ENCODE results near the gene MAP2K2.

Gene MAP2K2

GRCh38 chr19:4068047-4068966 lies 55.6 kb downstream of the MAP2K2 start:
- no peaks in the 10 kb centered on the region for H3K9me3 ChIP-seq (replicated peaks; ENCODE audit: low read length)
- no peaks in the 10 kb centered on the region for H3K27me3 ChIP-seq (ENCODE audit: control insufficient read depth, insufficient read depth, low read length)
- peak overlapping the region; percentile 81 for H3K4me2 ChIP-seq (ENCODE audit: low read length)
- H3K4me1 ChIP-seq (ENCODE audit: control insufficient read depth, insufficient read depth, low read length), result peaks cover 6% of the 10 kb centered on the region
- H3K4me3 ChIP-seq (ENCODE audit: low read length), result no peak overlapping the region
- peaks cover 4% of the 10 kb centered on the region for H3K36me3 ChIP-seq (ENCODE audit: insufficient read depth, low read length)
- H3K9ac ChIP-seq (ENCODE audit: low read depth, low read length), result no peak overlapping the region

GRCh38 chr19:4067396-4068046 lies 56.4 kb downstream of the MAP2K2 start:
- Histone ChIP-seq H3K9ac (ENCODE audit: low read depth, low read length) (peak overlapping the region; percentile 70), H3K4me2 (ENCODE audit: low read length) (peak overlapping the region; percentile 81), H3K27me3 (ENCODE audit: control insufficient read depth, insufficient read depth, low read length) (no peaks in the 10 kb centered on the region), H3K4me1 (ENCODE audit: control insufficient read depth, insufficient read depth, low read length) (peaks cover 14% of the 10 kb centered on the region), H3K4me3 (ENCODE audit: low read length) (peak overlapping the region; percentile 83), H3K9me3 (replicated peaks; ENCODE audit: low read length) (no peaks in the 10 kb centered on the region), H3K36me3 (ENCODE audit: insufficient read depth, low read length) (peaks cover 11% of the 10 kb centered on the region)

- H3K9ac ChIP-seq (ENCODE audit: low read depth, low read length), result peak within 1 kb of the TSS; percentile 80
- peaks cover 21% of the 10 kb centered on the region for H3K4me1 ChIP-seq (ENCODE audit: control insufficient read depth, insufficient read depth, low read length)
- H3K4me2 ChIP-seq (ENCODE audit: low read length), result peak within 1 kb of the TSS; percentile 81
- H3K9me3 ChIP-seq (replicated peaks; ENCODE audit: low read length), result no peaks in the 10 kb centered on the region
- peaks cover 18% of the 10 kb centered on the region for H3K36me3 ChIP-seq (ENCODE audit: insufficient read depth, low read length)
- H3K27me3 ChIP-seq (ENCODE audit: control insufficient read depth, insufficient read depth, low read length), result no peaks in the 10 kb centered on the region
- peak within 1 kb of the TSS; percentile 83 for H3K4me3 ChIP-seq (ENCODE audit: low read length)
Measured at GRCh38 chr19:4066682-4067395, 57.1 kb downstream of the MAP2K2 start, which contains the start of gene ZBTB7A. TSS of gene ZBTB7A (minus strand) at chr19:4066899. CDS start at chr19:4055232, 11,667 bp downstream.

GRCh38 chr19:4066176-4066606 lies 57.7 kb downstream of the MAP2K2 start:
- Histone ChIP-seq H3K9ac (ENCODE audit: low read depth, low read length) (peak overlapping the region; percentile 80), H3K4me1 (ENCODE audit: control insufficient read depth, insufficient read depth, low read length) (peaks cover 27% of the 10 kb centered on the region), H3K4me3 (ENCODE audit: low read length) (peak overlapping the region; percentile 83)

GRCh38 chr19:4065430-4066175 lies 58.3 kb downstream of the MAP2K2 start:
- Histone ChIP-seq H3K27me3 (ENCODE audit: control insufficient read depth, insufficient read depth, low read length) (no peaks in the 10 kb centered on the region), H3K9me3 (replicated peaks; ENCODE audit: low read length) (no peaks in the 10 kb centered on the region), H3K4me1 (ENCODE audit: control insufficient read depth, insufficient read depth, low read length) (peaks cover 33% of the 10 kb centered on the region), H3K4me2 (ENCODE audit: low read length) (peak overlapping the region; percentile 72), H3K4me3 (ENCODE audit: low read length) (peak overlapping the region; percentile 83), H3K36me3 (ENCODE audit: insufficient read depth, low read length) (peaks cover 22% of the 10 kb centered on the region), H3K9ac (ENCODE audit: low read depth, low read length) (peak overlapping the region; percentile 94)

More at GRCh38 chr19:4066176-4066606, 57.7 kb downstream of the MAP2K2 start:
- Histone ChIP-seq H3K4me2 (ENCODE audit: low read length) (peak overlapping the region; percentile 72), H3K27me3 (ENCODE audit: control insufficient read depth, insufficient read depth, low read length) (no peaks in the 10 kb centered on the region), H3K36me3 (ENCODE audit: insufficient read depth, low read length) (peaks cover 22% of the 10 kb centered on the region), H3K9me3 (replicated peaks; ENCODE audit: low read length) (no peaks in the 10 kb centered on the region)

GRCh38 chr19:4064496-4065260 lies 59.2 kb downstream of the MAP2K2 start:
- no peaks in the 10 kb centered on the region for H3K27me3 ChIP-seq (ENCODE audit: control insufficient read depth, insufficient read depth, low read length)
- H3K36me3 ChIP-seq (ENCODE audit: insufficient read depth, low read length), result peaks cover 22% of the 10 kb centered on the region
- peak overlapping the region; percentile 94 for H3K9ac ChIP-seq (ENCODE audit: low read depth, low read length)
- H3K4me3 ChIP-seq (ENCODE audit: low read length), result peak overlapping the region; percentile 79
- peaks cover 42% of the 10 kb centered on the region for H3K4me1 ChIP-seq (ENCODE audit: control insufficient read depth, insufficient read depth, low read length)
- H3K4me2 ChIP-seq (ENCODE audit: low read length), result peak overlapping the region; percentile 94
- no peaks in the 10 kb centered on the region for H3K9me3 ChIP-seq (replicated peaks; ENCODE audit: low read length)

GRCh38 chr19:4064149-4064495 lies 59.8 kb downstream of the MAP2K2 start:
- Histone ChIP-seq H3K4me1 (ENCODE audit: control insufficient read depth, insufficient read depth, low read length) (peaks cover 48% of the 10 kb centered on the region), H3K9ac (ENCODE audit: low read depth, low read length) (peak overlapping the region; percentile 94)

GRCh38 chr19:4063369-4064148 lies 60.4 kb downstream of the MAP2K2 start:
- H3K4me3 ChIP-seq (ENCODE audit: low read length), result peak overlapping the region; percentile 79
- H3K9me3 ChIP-seq (replicated peaks; ENCODE audit: low read length), result no peaks in the 10 kb centered on the region
- peak overlapping the region; percentile 94 for H3K4me2 ChIP-seq (ENCODE audit: low read length)
- no peaks in the 10 kb centered on the region for H3K27me3 ChIP-seq (ENCODE audit: control insufficient read depth, insufficient read depth, low read length)
- H3K36me3 ChIP-seq (ENCODE audit: insufficient read depth, low read length), result peaks cover 22% of the 10 kb centered on the region
- peak overlapping the region; percentile 94 for H3K9ac ChIP-seq (ENCODE audit: low read depth, low read length)
- peaks cover 54% of the 10 kb centered on the region for H3K4me1 ChIP-seq (ENCODE audit: control insufficient read depth, insufficient read depth, low read length)

More at GRCh38 chr19:4064149-4064495, 59.8 kb downstream of the MAP2K2 start:
- peak overlapping the region; percentile 94 for H3K4me2 ChIP-seq (ENCODE audit: low read length)
- no peaks in the 10 kb centered on the region for H3K27me3 ChIP-seq (ENCODE audit: control insufficient read depth, insufficient read depth, low read length)
- peaks cover 22% of the 10 kb centered on the region for H3K36me3 ChIP-seq (ENCODE audit: insufficient read depth, low read length)
- peak overlapping the region; percentile 79 for H3K4me3 ChIP-seq (ENCODE audit: low read length)
- H3K9me3 ChIP-seq (replicated peaks; ENCODE audit: low read length), result no peaks in the 10 kb centered on the region

GRCh38 chr19:4062419-4063368 lies 61.2 kb downstream of the MAP2K2 start:
- Histone ChIP-seq H3K9ac (ENCODE audit: low read depth, low read length) (peak overlapping the region; percentile 94), H3K4me1 (ENCODE audit: control insufficient read depth, insufficient read depth, low read length) (peaks cover 61% of the 10 kb centered on the region), H3K9me3 (replicated peaks; ENCODE audit: low read length) (no peaks in the 10 kb centered on the region), H3K36me3 (ENCODE audit: insufficient read depth, low read length) (peaks cover 22% of the 10 kb centered on the region), H3K4me2 (ENCODE audit: low read length) (peak overlapping the region; percentile 94), H3K27me3 (ENCODE audit: control insufficient read depth, insufficient read depth, low read length) (no peaks in the 10 kb centered on the region), H3K4me3 (ENCODE audit: low read length) (peak overlapping the region; percentile 79)
